A549 treated with DMSO at 1 μM for 4 hours (cell line): ENCODE measurements around the gene SCN5A. TPM values are rescaled to one million over a fixed set of nuclear protein-coding genes. Genes with fewer than 3 reads are reported as not detected.

Source experiments
- total RNA-seq: library from RNA; stranded (reverse); fragments of 200-300 nt; extraction: Qiagen RNA extraction; gene quantifications from 5 replicates; pipeline ENCODE4 v1.2.3, GENCODE V29; 2022; ENCODE audit warnings: low read depth

SCN5A gene
- 0.57 to 1.3 TPM (median 0.92 TPM) in 5 replicates for total RNA-seq

DNA sequence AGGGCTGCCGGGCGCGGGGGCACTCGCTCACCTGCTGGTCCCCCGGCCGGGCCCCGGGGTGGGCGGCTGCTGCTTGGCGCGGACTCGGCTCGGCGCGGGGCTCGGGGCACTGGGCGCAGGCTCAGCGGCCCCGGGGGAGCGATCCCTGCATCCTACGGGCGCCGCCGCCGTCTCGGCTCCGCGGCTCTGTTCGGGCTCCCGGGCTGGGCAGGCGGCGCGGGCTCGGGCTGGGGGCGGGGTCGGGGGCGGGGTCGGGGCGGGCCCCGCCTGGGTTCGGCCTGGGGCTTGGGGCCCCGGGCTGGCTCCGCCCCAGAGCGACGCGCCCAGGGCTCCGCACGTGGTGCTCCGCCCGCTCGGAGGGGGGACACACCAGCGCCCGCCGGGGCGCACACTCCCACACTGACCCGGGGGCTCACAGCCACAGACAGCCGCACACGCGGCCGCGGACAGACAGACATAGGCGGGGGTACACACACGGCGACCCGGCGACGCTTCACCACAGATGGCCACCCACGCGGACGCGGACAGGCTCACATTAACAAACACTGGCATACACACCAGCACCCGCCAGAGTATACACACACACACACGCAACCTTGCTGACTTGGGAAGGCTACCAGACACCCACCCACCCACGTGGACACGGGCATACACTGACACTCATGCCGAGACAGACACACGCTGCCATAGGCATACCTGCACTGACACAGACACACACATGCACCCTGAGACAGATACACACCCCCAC, at the start of gene SCN5A:
Gene SCN5A (minus strand): TSS at position 188 of the 748 bp plus-strand sequence. CDS start 16,380 bp downstream, outside the sequence.

Other genes starting within 250 kb of the SCN5A start
- gene ACVR2B, start 195.8 kb downstream of the SCN5A start, total RNA-seq, result 2.1 to 3.4 TPM (median 2.6 TPM) in 5 replicates
- 10.6 to 14.8 TPM (median 11.2 TPM) in 5 replicates for gene EXOG, start 153.3 kb downstream of the SCN5A start, total RNA-seq
- not detected in 5 replicates for gene SCN10A, start 166.5 kb upstream of the SCN5A start, total RNA-seq